HG03159 (cell line): ENCODE measurements around the gene KCNAB2.
"Not testable (repeated sequence)": the region's sequence is repeated elsewhere in the genome, so short reads cannot be mapped to it uniquely, and the experiment has no call there.

Experiments
- ATAC-seq: cut with Tn5 transposase; IDR thresholded peaks from one replicate; pipeline ENCODE4 v1.9.1; 2021; ENCODE audit warnings: mild to moderate bottlenecking, moderate library complexity; ENCODE audit not compliant: unreplicated experiment

Gene KCNAB2

GRCh38 chr1:6052543-6053205 is 7.0 kb downstream of the KCNAB2 start:
- no peak for ATAC-seq

GRCh38 chr1:6053206-6053546 is 7.5 kb downstream of the KCNAB2 start:
- no peak for ATAC-seq

- no peak for ATAC-seq
Measured at GRCh38 chr1:6054596-6054995, 8.9 kb downstream of the KCNAB2 start.

- no peak for ATAC-seq
Measured at GRCh38 chr1:6056572-6056948, 10.9 kb downstream of the KCNAB2 start.

- no peak for ATAC-seq
Measured at GRCh38 chr1:6057170-6057845, 11.6 kb downstream of the KCNAB2 start.

- no peak for ATAC-seq
Measured at GRCh38 chr1:6059866-6060265, 14.2 kb downstream of the KCNAB2 start.

- no peak for ATAC-seq
Measured at GRCh38 chr1:6062670-6063069, 17.0 kb downstream of the KCNAB2 start.

GRCh38 chr1:6063532-6064053 is 17.9 kb downstream of the KCNAB2 start:
- ATAC-seq: not testable (repeated sequence)

- no peak for ATAC-seq
Measured at GRCh38 chr1:6065093-6065858, 19.6 kb downstream of the KCNAB2 start.

GRCh38 chr1:6066680-6067079 is 21.0 kb downstream of the KCNAB2 start:
- no peak for ATAC-seq

GRCh38 chr1:6068073-6068472 is 22.4 kb downstream of the KCNAB2 start:
- ATAC-seq: no peak

GRCh38 chr1:6068932-6069331 is 23.2 kb downstream of the KCNAB2 start:
- no peak for ATAC-seq

- ATAC-seq: no peak
Measured at GRCh38 chr1:6069573-6069972, 23.9 kb downstream of the KCNAB2 start.

GRCh38 chr1:6070450-6070974 is 24.8 kb downstream of the KCNAB2 start:
- no peak for ATAC-seq

- ATAC-seq: no peak
Measured at GRCh38 chr1:6071219-6071618, 25.5 kb downstream of the KCNAB2 start.

- no peak for ATAC-seq
Measured at GRCh38 chr1:6072774-6073479, 27.2 kb downstream of the KCNAB2 start.

- no peak for ATAC-seq
Measured at GRCh38 chr1:6073480-6074053, 27.9 kb downstream of the KCNAB2 start.

- ATAC-seq: no peak
Measured at GRCh38 chr1:6074192-6074901, 28.7 kb downstream of the KCNAB2 start.

GRCh38 chr1:6075748-6076147 is 30.1 kb downstream of the KCNAB2 start:
- ATAC-seq: no peak

GRCh38 chr1:6077061-6077460 is 31.4 kb downstream of the KCNAB2 start:
- ATAC-seq: not testable (repeated sequence)
